GDM1 (cell line): ENCODE data around the gene HRCT1.
"Not testable (repeated sequence)": the region's sequence is repeated elsewhere in the genome, so short reads cannot be mapped to it uniquely, and the experiment has no call there.

Source experiments
- DNase-seq: peaks from one replicate; lab custom pipeline; 2025; lab: John Stamatoyannopoulos, UW

Gene HRCT1

DNA sequence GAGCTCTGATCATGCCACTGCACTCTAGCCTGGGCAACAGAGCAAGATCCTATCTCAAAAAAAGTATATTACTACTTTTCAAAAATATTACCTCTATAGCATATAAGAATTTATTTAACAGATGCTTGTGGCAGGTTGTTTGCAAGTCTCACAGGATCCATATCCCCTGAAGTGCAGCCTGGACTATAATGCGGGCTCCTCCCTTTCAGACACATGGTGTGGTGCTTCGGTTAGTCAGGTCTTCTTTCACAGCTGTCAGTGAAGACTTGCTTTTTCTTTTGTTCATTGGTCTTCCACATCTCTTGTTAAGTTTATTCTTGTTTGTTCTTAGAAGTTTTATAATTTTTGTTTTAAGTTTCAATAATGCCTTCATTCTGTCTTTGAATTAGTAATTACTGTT lies 9.4 kb upstream of the HRCT1 start:
- DNase-seq: no peak

DNA sequence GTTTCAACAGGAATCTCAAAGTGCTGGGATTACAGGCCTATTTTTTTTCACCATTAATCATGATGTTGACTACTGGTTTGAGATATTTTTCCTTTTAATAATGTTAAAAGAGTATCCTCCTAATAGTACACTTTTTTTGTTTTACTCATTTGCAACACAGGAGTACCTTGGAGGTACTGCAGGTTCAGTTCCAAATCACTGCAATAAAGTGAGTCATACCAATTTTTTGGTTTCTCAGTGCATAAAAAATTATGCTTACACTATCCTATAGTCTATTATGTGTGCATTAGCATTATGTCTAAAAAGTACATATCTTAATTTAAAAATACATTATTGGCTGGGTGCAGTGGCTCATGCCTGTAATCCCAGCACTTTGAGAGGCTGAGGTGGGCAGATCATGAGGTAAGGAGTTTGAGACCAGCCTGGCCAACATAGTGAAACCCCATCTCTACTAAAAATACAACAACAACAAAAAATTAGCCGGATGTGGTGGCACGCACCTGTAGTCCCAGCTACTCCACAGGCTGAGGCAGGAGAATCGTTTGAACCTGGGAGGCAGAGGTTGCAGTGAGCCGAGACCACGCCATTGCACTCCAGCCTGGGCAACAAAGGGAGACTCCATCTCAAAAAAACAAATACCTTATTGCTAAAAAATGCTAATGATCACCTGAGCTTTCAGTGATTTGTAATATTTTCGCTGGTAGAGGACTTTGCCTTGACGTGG lies 8.5 kb upstream of the HRCT1 start:
- not testable (repeated sequence) for DNase-seq

DNA sequence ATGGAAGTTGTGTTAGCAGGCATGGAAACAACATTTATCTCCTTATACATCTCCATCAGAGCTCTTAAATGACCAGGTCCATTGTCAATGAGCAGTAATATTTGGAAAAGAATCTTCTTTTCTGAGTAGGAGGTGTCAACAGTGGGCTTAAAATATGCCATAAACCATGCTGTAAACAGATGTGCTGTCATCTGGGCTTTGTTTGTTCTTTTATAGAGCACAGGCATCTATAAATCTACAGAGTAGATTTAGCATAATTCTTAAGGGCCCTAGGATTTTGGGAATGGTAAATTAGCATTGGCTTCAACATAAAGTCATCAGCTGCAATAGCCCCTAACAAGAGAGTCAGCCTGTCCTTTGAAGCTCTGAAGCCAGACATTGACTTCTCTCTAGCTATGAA lies 7.7 kb upstream of the HRCT1 start:
- no peak for DNase-seq

DNA sequence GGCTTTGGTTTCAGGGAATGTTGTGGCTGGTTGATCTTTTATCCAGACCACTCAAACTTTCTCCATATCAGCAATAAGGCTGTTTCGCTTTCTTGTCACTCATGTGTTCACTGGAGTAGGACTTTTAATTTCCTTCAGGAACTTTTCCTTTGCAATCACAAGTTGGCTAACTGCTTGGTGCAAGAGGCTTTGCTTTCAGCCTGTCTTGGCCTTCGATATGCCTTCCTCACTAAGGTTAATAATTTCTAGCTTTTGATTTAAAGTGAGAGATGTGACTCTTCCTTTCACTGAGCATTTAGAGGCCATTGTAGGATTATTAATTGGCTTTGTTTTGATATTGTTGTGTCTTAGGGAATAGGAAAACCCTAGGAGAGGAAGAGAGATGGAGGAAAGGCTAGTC lies 7.0 kb upstream of the HRCT1 start:
- no peak for DNase-seq

DNA sequence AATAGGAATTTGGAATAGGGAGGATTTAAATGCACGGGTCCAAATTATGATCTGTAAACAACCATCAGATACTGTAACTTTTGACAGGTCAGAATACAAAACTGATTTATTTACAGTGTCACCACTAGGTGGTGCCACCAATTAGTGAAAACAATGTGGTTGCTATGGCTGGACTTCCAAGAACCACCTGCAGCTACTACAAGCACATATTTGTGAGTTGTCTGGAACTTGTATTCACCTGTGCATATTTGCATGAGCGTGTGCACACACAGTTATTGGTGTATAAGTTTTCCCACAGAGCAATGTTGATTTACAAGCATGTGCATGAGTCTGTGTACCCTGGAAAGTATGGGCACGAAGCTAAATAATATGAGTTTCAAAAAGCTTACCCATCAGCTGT lies 3.0 kb upstream of the HRCT1 start:
- peak; percentile 6 for DNase-seq

DNA sequence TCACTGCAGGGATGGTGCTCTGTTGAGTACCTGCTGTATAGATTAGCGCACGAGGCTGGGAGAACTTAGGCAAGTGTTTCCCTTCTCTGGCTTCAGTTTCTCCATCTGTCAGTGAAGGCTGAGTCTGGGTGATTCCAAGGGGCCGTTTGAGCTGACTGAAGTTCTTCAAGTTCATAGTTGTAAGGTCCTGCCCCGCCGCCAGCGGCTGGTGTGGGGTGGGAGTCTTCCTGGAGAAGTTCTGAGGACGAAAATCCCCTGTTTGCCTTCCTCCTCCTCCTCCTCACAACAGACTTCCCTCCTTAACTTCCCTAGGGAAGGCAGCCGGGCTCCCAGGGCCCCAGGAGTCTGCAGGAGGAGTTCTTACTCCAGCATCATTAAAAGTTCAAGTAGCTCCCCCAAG lies 1.7 kb upstream of the HRCT1 start:
- DNase-seq: no peak

DNA sequence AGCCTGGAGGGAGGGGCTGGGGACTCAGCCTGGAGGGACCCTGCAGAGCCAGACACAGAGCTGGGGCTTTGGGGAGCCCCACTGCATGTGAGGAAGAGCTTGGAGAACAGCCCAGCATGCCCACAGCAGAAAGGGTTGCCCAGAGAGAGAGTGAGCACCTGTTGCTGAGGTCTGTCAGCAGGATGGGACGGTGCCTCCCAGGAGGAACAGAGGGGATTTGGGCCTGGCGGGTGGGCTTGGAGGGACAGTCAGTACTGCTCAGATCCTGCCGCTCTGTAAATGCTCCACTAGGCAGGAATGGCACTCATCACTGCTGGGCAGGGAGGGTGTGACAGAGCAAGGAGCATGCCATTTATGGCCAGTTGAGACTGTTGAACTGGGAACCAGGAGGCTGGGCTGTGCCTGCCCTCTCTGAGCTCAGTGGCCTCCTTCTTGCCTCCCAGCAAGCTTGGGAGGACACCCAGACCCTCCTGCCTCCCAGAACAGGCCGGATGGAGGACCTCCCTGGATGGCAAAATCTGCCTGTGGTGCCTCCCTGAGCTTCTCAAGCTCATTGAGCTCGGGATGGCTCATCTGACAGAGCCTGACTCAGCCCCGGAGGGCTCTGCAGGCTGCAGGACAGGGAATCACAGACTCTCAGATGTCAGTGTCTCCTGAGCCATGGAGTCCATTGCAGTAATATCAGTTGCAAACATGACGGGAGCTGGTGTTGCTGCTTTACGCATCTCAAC lies 786 bp upstream of the HRCT1 start:
- DNase-seq: no peak

DNA sequence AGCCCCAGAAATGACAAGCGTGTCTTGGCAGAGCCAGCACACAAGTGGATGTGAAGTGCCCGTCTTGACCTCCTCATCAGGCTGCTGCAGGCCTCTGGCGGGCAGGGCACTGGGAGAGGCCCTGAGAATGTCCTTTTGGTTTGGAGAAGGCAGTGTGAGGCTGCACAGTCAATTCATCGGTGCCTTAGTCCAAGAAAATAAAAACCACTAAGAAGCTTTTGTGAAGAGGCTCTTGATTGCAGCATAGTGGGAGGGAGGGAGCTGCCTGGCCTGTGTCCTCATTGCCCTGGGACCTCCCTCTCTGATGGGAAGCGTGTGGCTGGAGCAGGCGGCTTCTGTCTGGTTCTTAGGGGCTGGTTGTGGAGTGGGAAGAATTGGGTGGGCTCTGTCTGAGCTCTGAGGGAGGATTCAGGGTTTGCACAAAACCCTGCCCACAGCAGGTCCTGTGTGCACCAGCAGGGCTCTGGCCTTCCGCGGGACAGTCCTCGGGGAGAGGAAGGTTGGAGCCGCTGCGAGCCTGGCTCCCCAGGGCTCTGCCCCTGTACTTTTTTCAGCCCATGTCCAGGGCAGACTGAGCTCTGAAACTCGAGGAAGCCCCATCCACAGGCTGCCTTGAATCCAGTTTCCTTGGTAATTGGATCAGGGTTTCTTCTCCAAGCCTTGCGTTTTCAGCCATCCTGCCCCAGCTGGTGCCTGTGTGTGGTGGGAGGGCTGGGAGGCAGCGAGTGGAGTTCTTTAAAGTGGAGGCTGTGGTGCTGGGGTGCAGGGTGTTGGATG lies 1.1 kb downstream of the HRCT1 start:
- no peak for DNase-seq

DNA sequence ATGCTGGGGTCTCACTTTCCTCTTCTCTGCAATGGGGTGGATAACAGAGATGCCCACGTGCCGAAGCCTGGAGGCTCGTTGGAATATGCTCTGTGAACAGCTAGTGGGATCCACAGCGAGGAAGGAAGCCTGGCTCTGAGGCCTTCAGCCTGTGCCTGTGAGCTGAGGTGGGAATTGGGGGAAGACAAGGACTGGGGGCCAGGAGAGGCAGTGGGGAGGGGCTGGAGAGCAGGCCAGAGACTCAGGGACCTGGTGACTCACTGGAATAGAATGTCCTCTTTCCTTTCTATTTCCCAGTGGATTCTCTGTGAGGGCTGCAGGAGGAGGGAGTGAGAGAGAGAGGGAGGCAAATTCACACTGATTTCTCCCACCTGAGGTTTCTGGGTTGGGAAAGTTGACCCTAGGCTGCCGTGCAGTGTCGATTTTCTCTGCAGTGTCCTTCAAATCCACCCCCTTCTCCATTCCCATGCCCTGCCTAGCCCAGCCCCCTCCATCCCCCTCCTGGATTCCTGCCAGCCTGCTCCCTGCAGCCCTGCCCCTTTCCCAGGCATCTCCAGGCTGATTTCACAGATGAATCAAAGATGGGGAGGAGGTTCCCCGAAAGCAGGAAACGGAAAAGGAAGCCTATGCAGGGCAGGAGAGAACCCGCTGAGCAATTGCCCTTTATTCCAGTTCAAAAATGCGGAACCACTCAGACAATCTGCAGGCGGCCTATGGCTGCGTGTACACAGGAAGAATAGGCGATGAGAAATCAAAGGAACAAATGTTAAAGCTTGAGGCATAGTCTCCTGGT lies 1.9 kb downstream of the HRCT1 start:
- peak; percentile 66 for DNase-seq

DNA sequence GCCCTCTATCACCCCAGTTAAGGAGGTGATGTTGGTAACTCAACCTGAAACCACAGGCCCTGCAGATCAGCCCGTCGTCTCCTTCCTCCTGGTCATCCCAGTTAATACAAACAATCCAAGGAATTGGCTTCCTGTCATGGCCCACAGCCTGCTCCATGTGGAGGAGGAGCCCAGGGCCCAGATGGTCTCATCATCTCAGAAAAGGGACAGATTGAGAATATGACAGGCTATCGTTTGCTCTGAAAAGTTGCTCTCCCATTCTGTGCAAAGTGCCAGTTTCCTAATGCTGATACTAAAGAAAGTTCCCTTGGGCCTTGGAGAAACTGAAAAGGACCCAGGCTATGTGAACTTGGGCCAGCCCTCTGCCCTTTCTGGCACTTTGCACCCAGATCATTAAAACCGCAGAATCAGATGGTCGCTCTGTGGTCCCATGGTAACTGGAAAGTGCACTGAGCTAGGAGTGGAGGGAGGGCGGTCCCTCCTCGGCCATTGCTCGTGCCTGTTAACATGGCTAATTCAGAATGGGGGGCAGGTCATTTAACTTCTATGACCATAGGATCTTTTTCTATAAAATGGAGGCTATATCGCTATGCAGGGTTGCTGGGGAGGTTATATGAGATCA lies 2.6 kb downstream of the HRCT1 start:
- DNase-seq: no peak

DNA sequence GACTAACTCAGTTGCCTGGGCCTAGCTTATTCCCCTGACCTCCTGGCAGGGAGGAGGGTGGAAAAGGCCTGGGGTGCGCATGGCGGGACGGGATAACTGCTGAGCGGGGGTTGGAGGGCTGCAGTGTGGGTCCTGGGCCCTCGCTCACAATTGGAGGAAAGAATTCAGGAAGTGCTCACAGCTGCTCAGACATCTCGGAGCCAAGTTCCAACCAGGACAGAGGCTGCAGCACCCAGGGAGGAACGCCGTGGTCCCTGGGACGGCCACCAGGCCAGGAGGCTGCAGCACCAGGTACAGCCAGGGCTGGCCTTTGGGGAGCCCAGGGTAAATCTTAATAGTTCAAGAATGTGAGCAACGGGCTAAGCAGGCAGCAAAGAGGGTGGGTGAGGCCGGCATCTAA lies 3.3 kb downstream of the HRCT1 start, which contains the start of gene SPAAR:
SPAAR (plus strand) TSS at position 217 of the 400 bp plus-strand sequence. CDS start 974 bp downstream, outside the sequence.
- DNase-seq: no peak

DNA sequence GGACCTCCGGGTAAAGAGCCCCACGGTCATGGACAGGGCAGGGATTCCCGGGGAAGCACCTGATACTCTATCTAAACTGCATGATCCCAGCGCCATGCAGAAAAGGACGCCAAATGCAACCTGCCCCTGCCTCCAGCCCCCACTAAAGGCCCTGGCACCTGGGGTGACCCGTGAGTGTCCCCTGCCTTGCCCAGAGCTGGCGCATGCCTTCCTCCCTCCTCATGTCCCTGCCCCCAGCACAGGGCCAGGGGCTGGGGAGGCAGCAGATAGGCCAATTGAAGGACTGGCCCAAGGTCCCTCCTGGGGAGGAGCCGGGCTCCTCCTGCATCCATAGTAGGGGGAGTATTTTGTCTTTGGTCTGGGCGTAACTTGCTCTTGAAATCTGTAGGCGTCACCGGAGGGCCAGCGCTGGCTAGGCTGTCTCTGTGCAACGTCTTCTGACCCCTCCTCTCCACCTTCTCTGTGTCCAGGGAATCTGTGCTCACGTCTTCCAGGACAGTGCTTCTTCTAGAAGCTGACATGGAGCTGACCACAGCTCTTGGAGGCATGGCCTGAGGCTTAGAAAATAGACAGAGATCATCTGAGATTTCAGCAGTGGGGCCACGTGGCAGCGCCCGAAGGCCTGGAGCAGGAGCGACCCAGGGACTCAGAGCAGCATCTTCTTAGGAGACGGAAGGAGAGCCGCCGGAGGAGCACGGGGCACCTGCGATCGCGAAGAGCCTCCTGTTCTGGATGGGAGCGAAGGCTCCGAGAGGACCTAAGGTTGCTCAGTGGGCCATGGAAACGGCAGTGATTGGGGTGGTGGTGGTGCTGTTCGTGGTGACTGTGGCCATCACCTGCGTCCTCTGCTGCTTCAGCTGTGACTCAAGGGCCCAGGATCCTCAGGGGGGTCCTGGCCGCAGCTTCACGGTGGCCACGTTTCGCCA lies 3.9 kb downstream of the HRCT1 start:
- DNase-seq: no peak

DNA sequence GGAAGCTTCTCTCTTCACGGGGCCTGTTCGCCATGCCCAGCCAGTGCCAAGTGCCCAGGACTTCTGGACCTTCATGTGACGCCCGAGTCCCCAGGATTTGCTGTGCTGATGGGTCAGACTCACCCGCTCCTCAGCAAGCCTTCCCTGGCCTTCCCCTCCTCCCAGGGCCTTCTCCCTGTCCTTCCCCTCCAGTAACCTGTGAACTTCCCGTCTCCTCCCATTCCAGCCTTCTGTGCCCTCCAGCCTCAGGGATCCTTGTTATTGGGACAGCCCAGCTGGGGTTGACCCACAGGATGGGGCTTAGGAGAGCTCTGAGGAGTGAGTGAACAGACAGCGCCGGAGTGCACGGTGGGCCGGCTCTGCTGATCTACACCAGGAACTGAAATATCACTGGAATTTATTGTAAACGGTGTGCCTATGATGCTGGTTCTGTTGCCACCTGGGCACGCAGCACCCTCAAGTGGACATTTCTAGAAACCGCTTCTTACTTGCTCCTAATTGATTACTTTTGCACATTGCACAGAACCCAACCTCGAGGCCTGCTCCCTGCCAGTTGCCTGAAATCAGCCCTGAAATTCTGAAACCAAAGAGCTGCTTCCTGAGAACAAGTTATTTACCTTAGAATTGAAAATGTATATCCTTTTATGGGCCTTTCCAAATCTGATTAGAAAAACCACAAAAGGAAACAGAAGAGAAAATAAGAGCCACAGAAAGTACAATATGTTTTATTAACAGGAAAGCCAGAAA lies 4.8 kb downstream of the HRCT1 start:
- DNase-seq: no peak

DNA sequence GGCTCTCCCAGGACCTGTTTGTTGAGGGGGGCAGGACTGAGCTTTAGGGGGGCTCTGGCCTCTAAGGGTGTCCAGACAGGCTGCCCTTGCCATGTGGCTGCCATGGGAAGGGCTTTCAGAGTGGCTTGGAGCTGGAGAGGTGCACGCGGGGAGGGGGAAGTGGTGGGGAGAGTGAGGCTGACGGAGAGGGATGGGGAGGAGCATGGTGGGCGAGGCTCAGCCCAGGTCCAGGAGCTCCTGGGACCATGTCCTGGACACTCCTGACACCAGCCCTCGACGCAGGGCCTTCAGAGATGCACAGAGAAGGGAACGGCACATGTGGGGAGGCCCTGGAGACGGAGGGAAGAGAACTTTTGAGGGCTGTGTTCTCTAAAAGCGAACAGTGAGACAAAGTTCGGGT lies 5.7 kb downstream of the HRCT1 start:
- DNase-seq: no peak

DNA sequence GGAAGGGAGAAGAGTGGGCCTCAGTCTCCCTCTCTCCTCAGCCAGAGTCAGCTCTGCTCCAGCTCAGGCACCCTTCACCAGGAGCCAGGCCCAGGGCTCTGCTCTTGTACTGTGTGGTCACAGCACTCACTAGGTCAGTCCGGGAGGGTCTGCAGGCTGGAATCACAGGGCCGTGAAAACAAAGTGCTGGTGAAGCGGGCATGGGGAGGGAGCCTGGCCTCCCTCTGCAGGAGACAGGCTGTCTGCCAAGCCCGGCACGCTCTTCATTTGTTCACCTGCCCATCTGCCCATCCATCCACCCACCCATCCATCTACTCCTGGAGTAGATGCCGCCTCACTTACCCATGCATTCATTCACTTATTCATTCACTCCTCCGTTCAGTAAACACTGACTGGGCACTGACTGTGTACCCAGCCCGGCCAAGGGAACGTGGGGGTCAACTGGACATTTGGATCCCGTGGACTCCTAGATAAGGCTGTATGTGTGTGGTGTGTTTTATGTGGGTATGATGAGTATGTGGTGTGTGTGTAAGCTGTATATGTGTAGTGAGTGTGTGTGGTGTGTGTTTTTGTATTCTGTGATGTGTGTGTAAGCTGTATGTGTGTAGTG lies 6.9 kb downstream of the HRCT1 start:
- no peak for DNase-seq

DNA sequence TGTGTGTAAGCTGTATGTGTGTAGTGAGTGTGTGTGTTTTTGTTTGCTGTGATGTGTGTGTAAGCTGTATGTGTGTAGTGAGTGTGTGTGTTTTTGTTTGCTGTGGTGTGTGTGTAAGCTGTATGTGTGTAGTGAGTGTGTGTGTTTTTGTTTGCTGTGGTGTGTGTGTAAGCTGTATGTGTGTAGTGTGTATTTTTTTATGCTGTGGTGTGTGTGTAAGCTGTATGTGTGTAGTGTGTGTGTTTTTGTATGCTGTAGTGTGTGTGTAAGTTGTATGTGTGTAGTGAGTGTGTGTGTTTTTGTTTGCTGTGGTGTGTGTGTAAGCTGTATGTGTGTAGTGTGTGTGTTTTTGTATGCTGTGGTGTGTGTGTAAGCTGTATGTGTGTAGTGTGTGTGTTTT lies 7.4 kb downstream of the HRCT1 start:
- not testable (repeated sequence) for DNase-seq

DNA sequence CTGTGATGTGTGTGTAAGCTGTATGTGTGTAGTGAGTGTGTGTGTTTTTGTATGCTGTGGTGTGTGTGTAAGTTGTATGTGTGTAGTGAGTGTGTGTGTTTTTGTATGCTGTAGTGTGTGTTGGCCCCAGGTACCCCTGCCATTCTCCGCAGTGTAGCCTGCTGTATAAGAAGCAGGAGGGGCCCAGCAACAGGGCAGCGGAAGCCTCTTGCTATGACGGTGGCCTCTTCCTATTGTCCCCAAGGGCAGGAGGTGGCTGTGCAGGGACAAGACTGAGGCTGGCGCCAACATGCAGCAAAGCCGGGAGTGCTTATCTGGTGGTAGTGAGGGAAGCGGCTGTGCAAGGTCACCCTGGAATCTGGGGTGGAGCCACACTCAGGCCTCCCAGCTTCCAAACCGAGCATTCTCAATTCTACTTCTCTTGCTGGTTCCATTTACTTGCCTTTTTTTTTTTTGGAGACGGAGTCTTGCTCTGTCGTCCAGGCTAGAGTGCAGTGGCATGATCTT lies 8.4 kb downstream of the HRCT1 start:
- no peak for DNase-seq

DNA sequence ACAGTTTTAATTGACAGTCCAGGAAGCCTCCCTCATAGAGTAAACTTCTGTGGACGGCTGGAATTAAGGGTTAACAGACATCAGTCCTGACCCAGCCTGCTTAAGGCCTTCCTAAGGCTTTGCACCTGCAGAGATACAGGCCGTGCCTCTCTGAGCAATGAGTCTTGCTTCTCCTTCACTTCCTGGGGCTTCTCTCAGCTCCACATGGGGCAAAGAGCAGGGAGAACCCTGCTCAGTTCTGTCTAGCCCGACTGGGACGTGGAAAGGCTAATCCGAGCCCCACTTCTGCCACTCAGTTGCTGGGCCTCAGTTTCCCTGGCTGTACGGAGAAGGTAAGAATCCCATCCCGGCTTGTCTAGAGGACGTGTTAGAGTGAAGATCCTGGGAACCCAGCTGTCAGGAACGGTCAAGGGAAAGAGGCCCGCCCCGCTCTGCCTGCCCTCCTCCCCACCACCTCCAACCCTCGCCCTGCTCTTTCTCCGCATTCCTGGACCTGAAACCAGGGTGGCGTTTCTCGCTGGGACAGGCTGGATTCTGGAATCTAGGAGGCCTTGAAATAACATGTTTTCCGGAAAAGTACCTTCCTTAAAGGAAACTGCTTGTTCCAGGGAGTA lies 9.8 kb downstream of the HRCT1 start:
- no peak for DNase-seq

DNA sequence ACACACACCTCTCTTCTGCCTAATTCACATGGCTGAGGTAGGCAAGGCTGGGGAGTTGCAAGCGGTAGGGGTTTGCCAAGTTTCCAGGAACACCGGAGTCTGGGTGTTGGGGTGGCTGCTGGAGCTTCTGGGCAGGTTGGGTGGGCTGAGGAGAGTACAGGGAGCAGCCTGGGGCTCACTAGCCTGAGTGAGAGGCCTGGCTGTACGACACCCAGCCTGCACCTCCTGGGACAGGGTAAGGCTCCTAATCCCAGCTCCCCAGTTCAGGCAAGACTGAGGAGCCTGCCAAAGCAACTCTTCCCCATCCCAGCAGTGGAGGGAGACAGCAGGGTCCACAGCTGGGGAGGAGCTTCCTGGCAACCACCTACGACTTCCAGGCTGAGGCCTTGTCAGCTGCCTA lies 11.3 kb downstream of the HRCT1 start:
- DNase-seq: no peak
